ENCODE results near the gene DCLK3. TPM values are rescaled to one million over a fixed set of nuclear protein-coding genes. Genes with fewer than 3 reads are reported as not detected.

DCLK3 gene
- total RNA-seq, 1 experiment from 2014 or later, result not detected

GRCh38 chr3:36774052-36774451 lies 9.7 kb upstream of the DCLK3 start:
- BruUV-seq (replicated peaks), result no TSS peak
- DNase-seq, result no peak
- TF ChIP-seq CTCF (IDR thresholded peaks at IDR 0.05; ENCODE audit: unreplicated experiment), result no peak
- no peaks in the 10 kb centered on the region for H3K4me1 Mint-ChIP-seq (ENCODE audit: low read depth, unreplicated experiment)
- H3K4me3 Mint-ChIP-seq (ENCODE audit: low read depth, unreplicated experiment), result no peak overlapping the region
- no peaks in the 10 kb centered on the region for H3K9me3 Mint-ChIP-seq (ENCODE audit: low read depth, unreplicated experiment)
- peaks cover 59% of the 10 kb centered on the region for H3K27me3 Mint-ChIP-seq (ENCODE audit: unreplicated experiment)
- intact Hi-C loops (cut with micrococcal nuclease; ENCODE audit: unreplicated experiment), result no loop called here
- no peaks in the 10 kb centered on the region for H3K36me3 Mint-ChIP-seq (ENCODE audit: insufficient read depth, unreplicated experiment)
- CTCF ChIA-PET, result interaction anchor here (0.7 kb wide), 1 partner anchor 325 kb away, joined by 5 read pairs; no protein-coding TSS in a partner anchor
- H3K27ac Mint-ChIP-seq (ENCODE audit: unreplicated experiment), result no peak overlapping the region

- no peaks in the 10 kb centered on the region for H3K36me3 Mint-ChIP-seq (ENCODE audit: insufficient read depth, unreplicated experiment)
- H3K4me3 Mint-ChIP-seq (ENCODE audit: low read depth, unreplicated experiment), result no peak overlapping the region
- no peak for TF ChIP-seq CTCF (IDR thresholded peaks at IDR 0.05; ENCODE audit: unreplicated experiment)
- H3K9me3 Mint-ChIP-seq (ENCODE audit: low read depth, unreplicated experiment), result no peaks in the 10 kb centered on the region
- intact Hi-C loops (cut with micrococcal nuclease; ENCODE audit: unreplicated experiment), result no loop called here
- no peaks in the 10 kb centered on the region for H3K4me1 Mint-ChIP-seq (ENCODE audit: low read depth, unreplicated experiment)
- CTCF ChIA-PET, result no interaction called here
- DNase-seq, result no peak
- H3K27ac Mint-ChIP-seq (ENCODE audit: unreplicated experiment), result no peak overlapping the region
- no TSS peak for BruUV-seq (replicated peaks)
- H3K27me3 Mint-ChIP-seq (ENCODE audit: unreplicated experiment), result peaks cover 79% of the 10 kb centered on the region
Measured at GRCh38 chr3:36771931-36772330, 7.6 kb upstream of the DCLK3 start.

GRCh38 chr3:36769926-36770325 lies 5.6 kb upstream of the DCLK3 start:
- H3K36me3 Mint-ChIP-seq (ENCODE audit: insufficient read depth, unreplicated experiment), result no peaks in the 10 kb centered on the region
- BruUV-seq (replicated peaks), result no TSS peak
- no peak for TF ChIP-seq CTCF (IDR thresholded peaks at IDR 0.05; ENCODE audit: unreplicated experiment)
- DNase-seq, result no peak
- H3K27ac Mint-ChIP-seq (ENCODE audit: unreplicated experiment), result no peak overlapping the region
- peaks cover 76% of the 10 kb centered on the region for H3K27me3 Mint-ChIP-seq (ENCODE audit: unreplicated experiment)
- CTCF ChIA-PET, result no interaction called here
- H3K9me3 Mint-ChIP-seq (ENCODE audit: low read depth, unreplicated experiment), result no peaks in the 10 kb centered on the region
- H3K4me3 Mint-ChIP-seq (ENCODE audit: low read depth, unreplicated experiment), result no peak overlapping the region
- no peaks in the 10 kb centered on the region for H3K4me1 Mint-ChIP-seq (ENCODE audit: low read depth, unreplicated experiment)
- intact Hi-C loops (cut with micrococcal nuclease; ENCODE audit: unreplicated experiment), result no loop called here

- H3K9me3 Mint-ChIP-seq (ENCODE audit: low read depth, unreplicated experiment), result peaks cover 2% of the 10 kb centered on the region
- no peak for DNase-seq
- H3K36me3 Mint-ChIP-seq (ENCODE audit: insufficient read depth, unreplicated experiment), result no peaks in the 10 kb centered on the region
- BruUV-seq (replicated peaks), result no TSS peak
- H3K4me3 Mint-ChIP-seq (ENCODE audit: low read depth, unreplicated experiment), result no peak overlapping the region
- peaks cover 91% of the 10 kb centered on the region for H3K27me3 Mint-ChIP-seq (ENCODE audit: unreplicated experiment)
- CTCF ChIA-PET, result no interaction called here
- TF ChIP-seq CTCF (IDR thresholded peaks at IDR 0.05; ENCODE audit: unreplicated experiment), result no peak
- no peak overlapping the region for H3K27ac Mint-ChIP-seq (ENCODE audit: unreplicated experiment)
- intact Hi-C loops (cut with micrococcal nuclease; ENCODE audit: unreplicated experiment), result no loop called here
- H3K4me1 Mint-ChIP-seq (ENCODE audit: low read depth, unreplicated experiment), result no peaks in the 10 kb centered on the region
Measured at GRCh38 chr3:36765104-36765503, 751 bp upstream of the DCLK3 start.

GRCh38 chr3:36764704-36765038 lies 318 bp upstream of the DCLK3 start:
- Mint-ChIP-seq H3K27me3 (ENCODE audit: unreplicated experiment) (peaks cover 91% of the 10 kb centered on the region), H3K4me3 (ENCODE audit: low read depth, unreplicated experiment) (no peak overlapping the region)
- CTCF ChIA-PET, result no interaction called here

More at GRCh38 chr3:36764704-36765038, 318 bp upstream of the DCLK3 start:
- DNase-seq, result no peak
- Mint-ChIP-seq H3K9me3 (ENCODE audit: low read depth, unreplicated experiment) (peaks cover 2% of the 10 kb centered on the region), H3K36me3 (ENCODE audit: insufficient read depth, unreplicated experiment) (no peaks in the 10 kb centered on the region), H3K27ac (ENCODE audit: unreplicated experiment) (no peak overlapping the region), H3K4me1 (ENCODE audit: low read depth, unreplicated experiment) (no peaks in the 10 kb centered on the region)
- intact Hi-C loops (cut with micrococcal nuclease; ENCODE audit: unreplicated experiment), result no loop called here
- no peak for TF ChIP-seq CTCF (IDR thresholded peaks at IDR 0.05; ENCODE audit: unreplicated experiment)
- no TSS peak for BruUV-seq (replicated peaks)
